Loucy (cell line): ENCODE results near the gene TMEM108.

Experiments
- EZH2phosphoT487 ChIP-seq: fragments of 200-600 bp; IDR thresholded peaks from 2 replicates; pipeline ENCODE4 v1.6.1; 2018; ENCODE audit warnings: antibody characterized with exemption, mild to moderate bottlenecking, moderate library complexity, borderline replicate concordance
- TF ChIP-seq, protein P1 (sequence below): fragments of 200-600 bp; sonication (generic); conservative IDR thresholded peaks from 2 replicates; pipeline ENCODE4 v1.5.1; 2014; ENCODE audit warnings: mild to moderate bottlenecking, antibody characterized with exemption, low read length

DNA sequence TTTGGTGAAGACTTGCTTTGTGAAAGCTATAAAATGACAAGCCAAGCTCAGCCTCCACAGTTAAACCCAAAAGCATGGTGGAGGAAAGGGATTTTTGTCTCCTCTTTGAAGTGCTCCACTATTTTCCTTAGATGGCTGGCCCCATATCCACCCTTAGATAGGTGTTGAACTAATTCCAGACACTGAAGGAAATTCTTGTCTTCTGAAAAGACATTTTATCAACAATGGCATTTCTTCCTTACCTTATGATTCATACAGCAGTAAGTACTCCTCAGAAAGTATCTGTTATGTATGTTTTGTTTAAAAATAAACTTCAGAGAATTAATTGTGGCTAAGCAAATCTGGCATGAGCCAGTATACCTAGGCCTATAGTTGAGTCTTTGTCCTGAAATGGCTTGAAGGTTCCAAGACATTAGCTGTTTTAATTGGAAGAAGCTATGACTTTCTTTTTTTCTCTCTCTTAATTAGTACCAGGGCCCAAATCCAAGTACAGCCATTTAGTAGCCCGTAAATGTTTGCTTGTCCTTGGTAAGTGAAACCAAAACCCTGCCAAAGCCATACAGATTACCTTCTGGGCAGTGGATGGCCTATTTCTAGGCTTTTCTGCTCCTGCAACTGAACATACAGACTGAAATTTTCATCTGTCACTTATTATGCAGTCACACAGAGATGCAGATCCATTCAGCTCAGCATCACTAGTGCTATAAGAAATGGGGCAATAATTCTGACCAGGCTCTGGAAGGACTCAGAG is 356.5 kb downstream of the TMEM108 start:
- TF ChIP-seq, protein P1, sequence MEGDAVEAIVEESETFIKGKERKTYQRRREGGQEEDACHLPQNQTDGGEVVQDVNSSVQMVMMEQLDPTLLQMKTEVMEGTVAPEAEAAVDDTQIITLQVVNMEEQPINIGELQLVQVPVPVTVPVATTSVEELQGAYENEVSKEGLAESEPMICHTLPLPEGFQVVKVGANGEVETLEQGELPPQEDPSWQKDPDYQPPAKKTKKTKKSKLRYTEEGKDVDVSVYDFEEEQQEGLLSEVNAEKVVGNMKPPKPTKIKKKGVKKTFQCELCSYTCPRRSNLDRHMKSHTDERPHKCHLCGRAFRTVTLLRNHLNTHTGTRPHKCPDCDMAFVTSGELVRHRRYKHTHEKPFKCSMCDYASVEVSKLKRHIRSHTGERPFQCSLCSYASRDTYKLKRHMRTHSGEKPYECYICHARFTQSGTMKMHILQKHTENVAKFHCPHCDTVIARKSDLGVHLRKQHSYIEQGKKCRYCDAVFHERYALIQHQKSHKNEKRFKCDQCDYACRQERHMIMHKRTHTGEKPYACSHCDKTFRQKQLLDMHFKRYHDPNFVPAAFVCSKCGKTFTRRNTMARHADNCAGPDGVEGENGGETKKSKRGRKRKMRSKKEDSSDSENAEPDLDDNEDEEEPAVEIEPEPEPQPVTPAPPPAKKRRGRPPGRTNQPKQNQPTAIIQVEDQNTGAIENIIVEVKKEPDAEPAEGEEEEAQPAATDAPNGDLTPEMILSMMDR: no peak
- no peak for TF ChIP-seq EZH2phosphoT487
